Measurements from ENCODE around the gene ACP5.
A peak's percentile ranks its signal among the peaks of the same experiment; 100 is the strongest.
"Not testable (repeated sequence)": the region's sequence is repeated elsewhere in the genome, so short reads cannot be mapped to it uniquely, and the experiment has no call there.

Gene ACP5

DNA sequence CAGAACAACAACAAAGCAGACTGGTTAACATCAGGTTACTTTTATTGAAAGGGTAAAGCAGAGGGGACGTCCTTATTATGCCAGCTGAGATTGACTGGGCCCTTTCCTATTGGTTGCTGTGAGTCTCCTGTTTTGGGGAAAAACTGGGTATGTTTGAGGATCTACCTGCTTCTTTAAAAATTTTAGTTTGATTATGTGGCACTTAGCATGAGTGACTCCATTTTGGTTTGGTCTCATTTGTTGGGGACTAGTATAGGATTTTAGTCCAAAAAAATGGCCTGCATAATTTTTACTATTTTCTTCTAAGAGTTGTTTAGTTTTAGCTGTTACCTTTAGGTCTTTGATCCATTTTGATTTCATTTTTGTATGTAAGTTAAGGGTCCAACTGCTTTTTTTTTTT lies 34.3 kb upstream of the ACP5 start:
- DNase-seq (ENCODE audit: low read depth) = no peak
- H3K4me3 ChIP-seq (ENCODE audit: low read depth, low read length) = no peak overlapping the region
- TF ChIP-seq, protein P1, sequence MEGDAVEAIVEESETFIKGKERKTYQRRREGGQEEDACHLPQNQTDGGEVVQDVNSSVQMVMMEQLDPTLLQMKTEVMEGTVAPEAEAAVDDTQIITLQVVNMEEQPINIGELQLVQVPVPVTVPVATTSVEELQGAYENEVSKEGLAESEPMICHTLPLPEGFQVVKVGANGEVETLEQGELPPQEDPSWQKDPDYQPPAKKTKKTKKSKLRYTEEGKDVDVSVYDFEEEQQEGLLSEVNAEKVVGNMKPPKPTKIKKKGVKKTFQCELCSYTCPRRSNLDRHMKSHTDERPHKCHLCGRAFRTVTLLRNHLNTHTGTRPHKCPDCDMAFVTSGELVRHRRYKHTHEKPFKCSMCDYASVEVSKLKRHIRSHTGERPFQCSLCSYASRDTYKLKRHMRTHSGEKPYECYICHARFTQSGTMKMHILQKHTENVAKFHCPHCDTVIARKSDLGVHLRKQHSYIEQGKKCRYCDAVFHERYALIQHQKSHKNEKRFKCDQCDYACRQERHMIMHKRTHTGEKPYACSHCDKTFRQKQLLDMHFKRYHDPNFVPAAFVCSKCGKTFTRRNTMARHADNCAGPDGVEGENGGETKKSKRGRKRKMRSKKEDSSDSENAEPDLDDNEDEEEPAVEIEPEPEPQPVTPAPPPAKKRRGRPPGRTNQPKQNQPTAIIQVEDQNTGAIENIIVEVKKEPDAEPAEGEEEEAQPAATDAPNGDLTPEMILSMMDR (IDR thresholded peaks at IDR 0.05; ENCODE audit: control insufficient read depth, extremely low read depth, insufficient read depth) = no peak

DNA sequence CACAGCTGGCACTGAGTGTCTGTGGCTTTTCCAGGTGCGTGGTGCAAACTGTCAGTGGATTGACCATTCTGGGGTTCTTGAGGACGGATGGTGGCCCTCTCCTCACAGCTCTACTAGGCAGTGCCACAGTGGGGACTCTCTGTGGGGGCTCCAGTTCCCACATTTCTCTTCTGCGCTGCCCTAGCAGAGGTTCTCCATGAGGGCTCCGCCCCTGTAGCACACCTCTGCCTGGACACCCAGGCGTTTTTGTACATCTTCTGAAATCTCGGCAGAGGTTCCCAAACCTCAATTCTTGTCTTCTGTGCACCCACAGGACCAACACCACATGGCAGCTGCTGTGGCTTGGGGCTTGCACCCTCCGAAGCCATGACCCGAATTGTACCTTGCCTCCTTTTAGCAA lies 29.0 kb upstream of the ACP5 start:
- H3K4me3 ChIP-seq (ENCODE audit: low read depth, low read length) = no peak overlapping the region
- TF ChIP-seq, protein P1 (IDR thresholded peaks at IDR 0.05; ENCODE audit: control insufficient read depth, extremely low read depth, insufficient read depth) = no peak
- no peak for DNase-seq (ENCODE audit: low read depth)

DNA sequence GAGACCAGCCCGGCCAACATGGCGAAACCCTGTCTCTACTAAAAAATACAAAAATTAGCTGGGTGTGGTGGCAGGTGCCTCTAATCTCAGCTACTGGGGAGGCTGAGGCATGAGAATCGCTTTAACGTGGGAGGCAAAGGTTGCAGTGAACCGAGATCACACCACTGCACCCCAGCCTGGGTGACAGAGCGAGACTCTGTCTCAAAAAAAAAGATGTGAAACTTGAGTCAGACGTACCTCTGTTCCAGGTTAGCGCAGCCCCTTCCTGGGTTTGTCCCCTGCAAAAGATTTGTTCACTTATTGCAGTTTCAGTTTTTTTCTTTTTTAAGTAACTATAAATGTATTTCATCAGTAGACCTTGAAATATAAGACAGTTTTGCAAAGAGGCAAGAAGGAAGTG lies 22.3 kb upstream of the ACP5 start:
- H3K4me3 ChIP-seq (ENCODE audit: low read depth, low read length); DNase-seq (ENCODE audit: low read depth): not testable (repeated sequence)

DNA sequence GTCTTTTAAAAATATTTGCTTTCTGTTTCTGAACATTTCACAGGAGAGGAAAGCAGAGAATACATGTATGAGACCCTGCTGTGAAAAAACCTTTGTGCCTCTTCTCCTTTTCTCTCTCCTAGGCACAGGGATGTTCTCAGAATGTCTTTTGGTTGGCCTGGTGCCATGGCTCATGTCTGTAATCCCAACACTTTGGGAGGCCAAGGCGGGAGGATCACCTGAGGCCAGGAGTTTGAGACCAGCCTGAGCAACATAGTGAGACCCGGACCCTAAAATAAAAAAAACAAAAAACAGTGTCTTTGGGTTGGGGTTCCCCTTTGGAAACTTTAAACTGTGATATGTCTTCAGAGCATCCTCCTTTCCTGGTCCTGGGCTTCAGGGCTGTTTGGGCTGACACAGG lies 21.3 kb upstream of the ACP5 start:
- TF ChIP-seq, protein P1 (IDR thresholded peaks at IDR 0.05; ENCODE audit: control insufficient read depth, extremely low read depth, insufficient read depth) = no peak
- DNase-seq (ENCODE audit: low read depth) = no peak
- peak overlapping the region; percentile 73 for H3K4me3 ChIP-seq (ENCODE audit: low read depth, low read length)

DNA sequence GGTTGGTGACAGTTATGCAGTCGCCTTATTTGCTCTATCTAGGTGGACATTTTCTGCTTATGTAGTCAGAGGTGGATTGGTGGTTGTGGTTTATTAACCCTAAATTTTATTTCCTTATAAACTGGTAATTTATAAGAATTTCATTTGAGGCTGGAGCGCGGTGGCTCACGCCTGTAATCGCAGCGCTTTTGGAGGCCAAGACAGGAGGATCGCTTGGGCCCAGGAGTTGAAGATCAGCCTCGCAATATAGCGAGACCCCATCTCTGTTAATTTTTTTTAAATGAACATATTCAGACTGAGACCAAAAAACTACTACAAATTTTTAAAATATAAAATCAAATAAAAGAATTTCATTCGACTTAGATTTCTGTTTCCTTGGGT lies 20.6 kb upstream of the ACP5 start:
- no peak for DNase-seq (ENCODE audit: low read depth)
- peak overlapping the region; percentile 73 for H3K4me3 ChIP-seq (ENCODE audit: low read depth, low read length)
- TF ChIP-seq, protein P1 (IDR thresholded peaks at IDR 0.05; ENCODE audit: control insufficient read depth, extremely low read depth, insufficient read depth) = no peak

DNA sequence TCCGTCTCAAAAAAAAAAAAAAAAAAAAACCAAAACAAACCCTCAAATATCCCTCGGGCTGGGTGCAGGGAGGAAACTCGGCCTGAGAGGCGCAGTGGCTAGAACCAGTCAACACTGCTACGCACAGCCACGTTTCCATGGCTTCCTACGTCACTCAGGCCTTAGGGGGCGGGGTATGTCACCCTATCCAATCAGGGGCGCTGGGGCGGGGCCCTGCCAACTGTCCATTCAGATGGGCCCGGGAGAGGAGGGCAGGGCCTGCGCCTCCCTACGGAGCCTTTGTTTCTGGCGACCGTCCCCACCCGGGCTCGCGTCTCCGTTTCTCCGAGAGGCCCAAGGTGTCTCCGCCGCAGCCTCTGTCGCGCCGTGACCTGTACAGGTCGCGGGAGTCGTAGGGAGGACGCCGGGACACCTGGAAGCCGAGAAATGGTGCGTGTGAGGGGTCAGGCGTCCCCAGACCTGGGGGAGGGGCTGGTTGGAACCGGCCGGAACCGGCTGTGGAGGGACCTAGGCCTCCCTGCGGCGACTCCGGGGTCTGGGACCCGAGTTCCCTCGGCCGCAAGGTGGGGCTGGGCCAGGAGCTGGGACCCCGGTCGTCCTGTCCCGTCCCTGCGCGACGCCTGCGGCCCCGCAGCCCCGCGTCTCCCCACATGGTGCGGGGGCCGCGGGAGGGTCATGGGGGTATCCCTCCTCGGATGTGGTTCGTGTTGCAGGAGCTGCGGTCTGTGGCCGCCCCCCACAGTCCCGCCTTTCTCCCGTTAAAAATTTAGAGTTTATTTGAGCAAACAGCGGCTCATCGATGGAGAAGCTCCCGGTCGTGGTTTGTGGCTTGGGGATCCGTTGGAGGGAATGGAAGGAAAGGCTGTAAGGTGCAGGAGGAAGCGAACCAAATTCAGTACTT lies 20.0 kb upstream of the ACP5 start, which contains the start of gene ZNF627:
ZNF627 (plus strand) TSS at position 282 of the 901 bp plus-strand sequence; CDS start at position 427, 145 bp downstream.
- DNase-seq (ENCODE audit: low read depth) = peak; percentile 95
- TF ChIP-seq, protein P1 (IDR thresholded peaks at IDR 0.05; ENCODE audit: control insufficient read depth, extremely low read depth, insufficient read depth) = no peak
- peak within 1 kb of the TSS; percentile 73 for H3K4me3 ChIP-seq (ENCODE audit: low read depth, low read length)

DNA sequence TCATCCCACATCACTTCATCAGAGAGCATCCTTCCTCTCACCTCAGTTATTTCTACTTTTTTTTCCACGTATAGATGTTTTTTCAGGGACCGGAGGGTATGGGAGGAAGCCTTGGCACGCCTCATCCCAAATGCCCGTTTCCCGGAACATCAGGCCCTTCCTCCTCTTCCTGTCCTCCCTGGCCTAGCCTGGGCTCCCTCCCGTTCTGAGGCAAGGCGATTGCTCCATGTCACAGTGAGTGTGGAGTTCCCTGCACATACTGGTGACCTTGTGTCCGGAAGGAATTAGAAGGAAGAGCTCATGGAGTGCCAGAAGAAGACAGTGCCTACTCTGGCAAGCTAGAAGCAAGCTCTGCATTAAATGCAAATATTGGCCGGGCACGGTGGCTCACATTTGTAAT lies 18.7 kb upstream of the ACP5 start:
- no peak overlapping the region for H3K4me3 ChIP-seq (ENCODE audit: low read depth, low read length)
- TF ChIP-seq, protein P1 (IDR thresholded peaks at IDR 0.05; ENCODE audit: control insufficient read depth, extremely low read depth, insufficient read depth) = no peak
- no peak for DNase-seq (ENCODE audit: low read depth)

All from LNCaP clone FGC (cell line).